Hindlimb muscle (tissue), 1 donor: ENCODE data around the gene PIN1. TPM values are rescaled to one million over a fixed set of nuclear protein-coding genes. Genes with fewer than 3 reads are reported as not detected.
A peak's percentile ranks its signal among the peaks of the same experiment; 100 is the strongest.

Source experiments
- DNase-seq: peaks from one replicate; pipeline ENCODE4 v3.0.0-alpha.2; 2013
- polyA plus RNA-seq: library from polyadenylated mRNA; unstranded; fragments of 120-200 nt; gene quantifications from one replicate; pipeline ENCODE4 v1.2.1, GENCODE V29; 2013; ENCODE audit not compliant: insufficient read length

The PIN1 gene
- polyA plus RNA-seq, 1 donor: 78.3 TPM

- no peak for DNase-seq
Observed at GRCh38 chr19:9857076-9857721, 22.1 kb downstream of the PIN1 start.

GRCh38 chr19:9857920-9858746 is 23.0 kb downstream of the PIN1 start:
- no peak for DNase-seq

- DNase-seq: no peak
Observed at GRCh38 chr19:9858766-9859165, 23.6 kb downstream of the PIN1 start.

- DNase-seq: no peak
Observed at GRCh38 chr19:9860407-9860806, 25.3 kb downstream of the PIN1 start.

GRCh38 chr19:9861503-9861902 is 26.4 kb downstream of the PIN1 start:
- no peak for DNase-seq

- DNase-seq: no peak
Observed at GRCh38 chr19:9862938-9863337, 27.8 kb downstream of the PIN1 start.

GRCh38 chr19:9863759-9864158 is 28.6 kb downstream of the PIN1 start:
- DNase-seq: no peak

GRCh38 chr19:9865732-9866501 is 30.8 kb downstream of the PIN1 start:
- DNase-seq: no peak

GRCh38 chr19:9868983-9869617 is 34.0 kb downstream of the PIN1 start:
- no peak for DNase-seq

GRCh38 chr19:9871626-9872338 is 36.7 kb downstream of the PIN1 start:
- DNase-seq: no peak

GRCh38 chr19:9872618-9873242 is 37.6 kb downstream of the PIN1 start:
- DNase-seq: no peak

- no peak for DNase-seq
Observed at GRCh38 chr19:9875031-9875627, 40.0 kb downstream of the PIN1 start.

- DNase-seq: no peak
Observed at GRCh38 chr19:9875796-9876195, 40.7 kb downstream of the PIN1 start.

- no peak for DNase-seq
Observed at GRCh38 chr19:9877780-9878510, 42.8 kb downstream of the PIN1 start.

GRCh38 chr19:9878511-9879196 is 43.5 kb downstream of the PIN1 start:
- DNase-seq: no peak

GRCh38 chr19:9881720-9882119 is 46.6 kb downstream of the PIN1 start:
- DNase-seq: no peak

GRCh38 chr19:9883231-9883758 is 48.2 kb downstream of the PIN1 start:
- no peak for DNase-seq

GRCh38 chr19:9883764-9884163 is 48.6 kb downstream of the PIN1 start:
- no peak for DNase-seq

GRCh38 chr19:9885077-9885552 is 50.0 kb downstream of the PIN1 start:
- peak; percentile 87 for DNase-seq
